ENCODE data around the gene OBSCN. TPM values are rescaled to one million over a fixed set of nuclear protein-coding genes. Genes with fewer than 3 reads are reported as not detected.

OBSCN gene
- total and polyA plus RNA-seq, 2 of the 13 experiments (the other 11 are each of a cell fraction or from before 2014, with no cell fraction given) = 0.20 TPM

- TF ChIP-seq ZFP91 (CRISPR knock-in tag; IDR thresholded peaks at IDR 0.05; ENCODE audit: borderline replicate concordance) = 0 out of 2 replicates have a peak, but pooled peaks have one; percentile 75
These were observed 34.0 kb upstream of the OBSCN start (continued) for GRCh38 chr1:228173528-228174481.

GRCh38 chr1:228174482-228175315, 33.1 kb upstream of the OBSCN start:
- DNase-seq (ENCODE audit: low spot score) (no peak), FAIRE-seq (no peak), ATAC-seq (peak; percentile 28)
- Histone ChIP-seq H3K4me1 (ENCODE audit: insufficient read depth, low read length) (no peaks in the 10 kb centered on the region), H3K9ac (ENCODE audit: insufficient read depth, low read depth, low read length) (no peak overlapping the region), H3K79me2 (ENCODE audit: insufficient read depth, low read length) (no peaks in the 10 kb centered on the region), H2AFZ (ENCODE audit: low read length) (no peak overlapping the region), H3K36me3 (replicated peaks in 1 of 2; ENCODE audit: control insufficient read depth in 1 of 2, insufficient read depth in 2 of 2, low read length in 2 of 2) (no peaks in the 10 kb centered on the region; a peak in 1 of 5 replicates), H4K20me1 (ENCODE audit: insufficient read depth, low read length) (0 out of 2 replicates have a peak, but pooled peaks cover 2% of the 10 kb centered on the region), H3K4me3 (replicated peaks in 1 of 3; ENCODE audit: insufficient read depth in 1 of 3, low read depth in 2 of 3, low read length in 3 of 3) (no peak overlapping the region), H3K9me3 (ENCODE audit: low read length) (no peaks in the 10 kb centered on the region), H3K27ac (ENCODE audit: extremely low read length, insufficient read depth, low read length) (no peak overlapping the region), H3K27me3 (ENCODE audit: control insufficient read depth in 1 of 2, insufficient read depth in 2 of 2, low read length in 2 of 2) (no peaks in the 10 kb centered on the region; a peak in 1 of 5 replicates), H3K4me2 (ENCODE audit: low read depth, low read length) (no peak overlapping the region)
- ChIA-PET CTCF (ENCODE audit: low intra/inter-chr PET ratio, low total read pairs) (no interaction called here), POLR2A (interaction anchor here (1.2 to 1.8 kb wide), 2 partner anchors 9 to 92 kb away, joined by 3 to 20 read pairs; partner anchors contain the start of genes ARF1 and IBA57)
- in situ Hi-C loops (cut with HindIII; ENCODE audit: extremely low pct_ligation_motif_present, low pct_unique_long_range_greater_than_20kb) (loop anchor here (5.0 kb wide), 1 partner anchor 37 kb away; no protein-coding TSS in a partner anchor), intact Hi-C loops (cut with micrococcal nuclease; ENCODE audit: unreplicated experiment) (no loop called here)
- no TSS peak for BruUV-seq (replicated peaks)
- 96% methylated on average over 9 of the region's 52 CpGs for WGBS (ENCODE audit: low lambda C conversion rate)
- TF ChIP-seq BATF2 (CRISPR knock-in tag; IDR thresholded peaks at IDR 0.05) (no peak), ZNF335 (CRISPR knock-in tag; IDR thresholded peaks at IDR 0.05) (no peak), ATF5 (CRISPR knock-in tag; IDR thresholded peaks at IDR 0.05; ENCODE audit: low read depth) (no peak), GABPB1 (CRISPR knock-in tag; IDR thresholded peaks at IDR 0.05) (peak; percentile 1; the same call in 1 of the 2 replicates), SKIL (CRISPR knock-in tag; IDR thresholded peaks at IDR 0.05; ENCODE audit: borderline replicate concordance) (no peak), ZNF775 (CRISPR knock-in tag; IDR thresholded peaks at IDR 0.05; ENCODE audit: borderline replicate concordance) (no peak)
